Stomach (tissue), 9 donors: Measurements from ENCODE around the gene CHD3. TPM values are rescaled to one million over a fixed set of nuclear protein-coding genes. Genes with fewer than 3 reads are reported as not detected.

Experiments used
- DNase-seq, 2 donors: peaks; one replicate each; pipeline versions ENCODE4 v3.0.0 to v3.0.0-alpha.2; 2013 to 2019
- H3K27ac ChIP-seq, 5 donors: fragments of 200-600 bp in 4 of 5; sonication (generic) in 4 of 5; one replicate each; pipeline ENCODE4 v1.5.1; 2013 to 2019; ENCODE audit warnings: mild to moderate bottlenecking in 1 of 5, moderate library complexity in 1 of 5
- H3K27me3 ChIP-seq, 3 donors: fragments of 200-600 bp; sonication (generic); one replicate each; pipeline ENCODE4 v1.5.1; 2017 to 2019; ENCODE audit warnings: mixed run types in 1 of 3
- H3K36me3 ChIP-seq, 4 donors: fragments of 200-600 bp; sonication (generic); 1 replicate in 3 of 4; 2 replicates in 1 of 4; pipeline ENCODE4 v1.5.1; 2016 to 2019
- H3K4me1 ChIP-seq, 4 donors: fragments of 200-600 bp; sonication (generic); one replicate each; pipeline ENCODE4 v1.5.1; 2016 to 2019
- H3K4me3 ChIP-seq, 4 donors: fragments of 200-600 bp; sonication (generic) in 3 of 4; one replicate each; pipeline ENCODE4 v1.5.1; 2016 to 2019; ENCODE audit warnings: mild to moderate bottlenecking in 1 of 4
- H3K9me3 ChIP-seq, 4 donors: fragments of 200-600 bp; sonication (generic); one replicate each; pipeline ENCODE4 v1.5.1; 2016 to 2019
- EP300 ChIP-seq: sonication (generic); formaldehyde crosslinking; IDR thresholded peaks from one replicate; pipeline ENCODE4 v1.6.1; 2017; ENCODE audit warnings: antibody characterized with exemption
- POLR2A ChIP-seq, 4 donors: fragments of 450-650 bp; IDR thresholded peaks; one replicate each; pipeline ENCODE4 v1.6.1; 2016; ENCODE audit warnings: antibody characterized with exemption in 4 of 4, control low read depth in 2 of 4, mild to moderate bottlenecking in 1 of 4, moderate library complexity in 1 of 4
- POLR2AphosphoS5 ChIP-seq, 3 donors: sonication (generic); formaldehyde crosslinking; IDR thresholded peaks; one replicate each; pipeline ENCODE4 v1.6.1; 2016; ENCODE audit warnings: antibody characterized with exemption in 3 of 3
- WGBS, 5 donors: extraction: QIAGEN DNeasy Blood & Tissue Kit in 3 of 5; methylation state at CpG; one replicate each; pipeline versions ENCODE4 v1.1.5 to v1.1.7; 2013 to 2018; 5-methylcytosine and 5-hydroxymethylcytosine counted together
- intact Hi-C: fragments of 100-400 bp; cut with DNase I; formaldehyde crosslinking; loops from one replicate; pipeline ENCODE4 v1.15.1; 2023; ENCODE audit warnings: low total_unique reads
- polyA plus RNA-seq, 3 donors: library from polyadenylated mRNA; stranded (reverse); fragments of 200-250 nt; gene quantifications; one replicate each; pipeline ENCODE4 v1.2.3, GENCODE V29; 2013
- total RNA-seq, 5 donors: library from RNA; depleted of rRNA; stranded (reverse); fragments of >200 nt; gene quantifications; one replicate each; pipeline versions ENCODE4 v1.1.0 to v1.2.3, GENCODE V29; 2014 to 2016
- TF ChIP-seq, protein P1 (sequence below), 7 experiments: fragments of 450-650 bp in 4 of 7; fragments of 200-600 bp in 3 of 7; sonication (generic) in 3 of 7; IDR thresholded peaks; one replicate each; pipeline ENCODE4 v1.5.1; 2016 to 2019; ENCODE audit warnings: antibody characterized with exemption in 7 of 7, control low read depth in 2 of 7, mild to moderate bottlenecking in 1 of 7
- donor health status: healthy with polysubstance abuse.
- donor health status: Bipolar disorder and iron deficiency.
- donor health status: healthy.

The CHD3 gene
- total and polyA plus RNA-seq, 8 donors: 43.0 to 190 (median 64.9) TPM

GRCh38 chr17:7844292-7845154 lies 44.1 kb upstream of the CHD3 start:
- 0 to 1% (median 0%) methylated on average over 54 to 71 of the region's 71 CpGs for WGBS, 5 donors
- TF ChIP-seq POLR2A (IDR thresholded peaks at IDR 0.05) (peak in 2 of 4 donors; percentile 70 to 94), EP300 (no peak), POLR2AphosphoS5 (IDR thresholded peaks at IDR 0.05) (peak; percentile 91 to 94 (median 92))
- TF ChIP-seq, protein P1, sequence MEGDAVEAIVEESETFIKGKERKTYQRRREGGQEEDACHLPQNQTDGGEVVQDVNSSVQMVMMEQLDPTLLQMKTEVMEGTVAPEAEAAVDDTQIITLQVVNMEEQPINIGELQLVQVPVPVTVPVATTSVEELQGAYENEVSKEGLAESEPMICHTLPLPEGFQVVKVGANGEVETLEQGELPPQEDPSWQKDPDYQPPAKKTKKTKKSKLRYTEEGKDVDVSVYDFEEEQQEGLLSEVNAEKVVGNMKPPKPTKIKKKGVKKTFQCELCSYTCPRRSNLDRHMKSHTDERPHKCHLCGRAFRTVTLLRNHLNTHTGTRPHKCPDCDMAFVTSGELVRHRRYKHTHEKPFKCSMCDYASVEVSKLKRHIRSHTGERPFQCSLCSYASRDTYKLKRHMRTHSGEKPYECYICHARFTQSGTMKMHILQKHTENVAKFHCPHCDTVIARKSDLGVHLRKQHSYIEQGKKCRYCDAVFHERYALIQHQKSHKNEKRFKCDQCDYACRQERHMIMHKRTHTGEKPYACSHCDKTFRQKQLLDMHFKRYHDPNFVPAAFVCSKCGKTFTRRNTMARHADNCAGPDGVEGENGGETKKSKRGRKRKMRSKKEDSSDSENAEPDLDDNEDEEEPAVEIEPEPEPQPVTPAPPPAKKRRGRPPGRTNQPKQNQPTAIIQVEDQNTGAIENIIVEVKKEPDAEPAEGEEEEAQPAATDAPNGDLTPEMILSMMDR (IDR thresholded peaks at IDR 0.05): no peak
- DNase-seq: peak; percentile 92 to 98
- H3K9me3 ChIP-seq: no peaks in the 10 kb centered on the region
- no peaks in the 10 kb centered on the region for H3K27me3 ChIP-seq
- peak overlapping the region; percentile 96 to 100 (median 99) for H3K27ac ChIP-seq
- peaks cover 24 to 50% (median 50%) of the 10 kb centered on the region in 4 donors for H3K4me1 ChIP-seq
- peak overlapping the region; percentile 66 to 78 (median 72) for H3K4me3 ChIP-seq
- intact Hi-C loops: no loop called here
- H3K36me3 ChIP-seq: peaks cover 39 to 56% (median 53%) of the 10 kb centered on the region in 4 donors

- Histone ChIP-seq H3K9me3 (no peaks in the 10 kb centered on the region), H3K27ac (peak overlapping the region; percentile 79 to 100 (median 99)), H3K4me3 (peak overlapping the region; percentile 66 to 78 (median 72)), H3K27me3 (no peaks in the 10 kb centered on the region), H3K4me1 (peaks cover 20 to 42% (median 41%) of the 10 kb centered on the region in 4 donors), H3K36me3 (peaks cover 49 to 60% (median 57%) of the 10 kb centered on the region in 4 donors)
- WGBS, 5 donors: 67 to 81% (median 74%) methylated on average over 15 of the region's 15 CpGs
- intact Hi-C loops: no loop called here
- peak in 1 of 2 donors; percentile 12 for DNase-seq
- TF ChIP-seq POLR2A (IDR thresholded peaks at IDR 0.05) (no peak), POLR2AphosphoS5 (IDR thresholded peaks at IDR 0.05) (no peak), EP300 (no peak)
- TF ChIP-seq, protein P1 (IDR thresholded peaks at IDR 0.05): no peak
Observed at GRCh38 chr17:7845359-7846062, 43.1 kb upstream of the CHD3 start.

DNA sequence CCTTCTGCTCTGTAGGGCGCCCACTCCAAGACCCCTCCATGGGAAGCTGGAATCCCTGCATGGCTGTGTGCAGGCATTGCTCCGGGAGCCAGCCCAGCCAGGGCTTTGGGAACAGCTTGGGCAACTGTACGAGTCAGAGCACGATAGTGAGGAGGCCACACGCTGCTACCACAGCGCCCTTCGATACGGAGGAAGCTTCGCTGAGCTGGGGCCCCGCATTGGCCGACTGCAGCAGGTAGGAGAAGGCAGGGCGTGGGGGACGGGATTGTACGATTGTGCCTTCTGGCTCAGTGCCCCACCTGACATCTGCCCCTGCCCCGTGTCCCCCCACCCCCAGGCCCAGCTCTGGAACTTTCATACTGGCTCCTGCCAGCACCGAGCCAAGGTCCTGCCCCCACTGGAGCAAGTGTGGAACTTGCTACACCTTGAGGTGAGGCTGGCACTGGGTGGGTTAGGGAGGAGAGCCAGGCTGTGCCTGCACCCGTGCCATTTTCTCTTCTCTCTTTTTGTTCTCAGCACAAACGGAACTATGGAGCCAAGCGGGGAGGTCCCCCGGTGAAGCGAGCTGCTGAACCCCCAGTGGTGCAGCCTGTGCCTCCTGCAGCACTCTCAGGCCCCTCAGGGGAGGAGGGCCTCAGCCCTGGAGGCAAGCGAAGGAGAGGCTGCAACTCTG lies 42.4 kb upstream of the CHD3 start:
- Histone ChIP-seq H3K9me3 (no peaks in the 10 kb centered on the region), H3K36me3 (peaks cover 56 to 62% (median 61%) of the 10 kb centered on the region in 4 donors), H3K4me1 (peaks cover 15 to 42% (median 38%) of the 10 kb centered on the region in 4 donors), H3K4me3 (peak overlapping the region in 2 of 4 donors; percentile 66 to 78), H3K27me3 (no peaks in the 10 kb centered on the region), H3K27ac (peak overlapping the region in 2 of 5 donors; percentile 99 to 100)
- no peak for TF ChIP-seq EP300
- TF ChIP-seq POLR2AphosphoS5 (IDR thresholded peaks at IDR 0.05): no peak
- TF ChIP-seq, protein P1 (IDR thresholded peaks at IDR 0.05): no peak
- TF ChIP-seq POLR2A (IDR thresholded peaks at IDR 0.05): no peak
- peak in 1 of 2 donors; percentile 10 for DNase-seq
- whole genome bisulfite sequencing, 5 donors: 78 to 89% (median 85%) methylated on average over 17 to 22 of the region's 22 CpGs
- intact Hi-C loops: no loop called here
